Measurements from ENCODE around the gene TMEM150C.

DNA sequence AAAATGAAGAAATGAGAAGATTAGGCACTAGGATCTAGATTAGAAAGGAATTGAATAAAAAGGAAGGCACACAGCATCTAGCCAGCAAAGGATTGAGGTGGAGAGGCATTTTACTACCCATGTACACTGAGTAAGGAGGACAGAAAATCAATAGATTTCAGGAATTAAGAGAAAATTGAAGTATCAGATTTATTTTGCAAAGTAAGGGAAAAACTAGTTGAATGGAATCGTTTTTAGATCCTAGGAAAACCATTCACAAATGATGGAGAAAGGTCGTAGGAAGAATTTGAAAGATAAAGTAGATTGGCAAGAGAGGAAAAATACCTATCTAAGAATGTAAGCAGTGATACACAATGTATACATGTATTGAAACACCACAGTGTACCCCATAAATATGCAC lies 100.1 kb downstream of the TMEM150C start:
- TF ChIP-seq, protein P1, sequence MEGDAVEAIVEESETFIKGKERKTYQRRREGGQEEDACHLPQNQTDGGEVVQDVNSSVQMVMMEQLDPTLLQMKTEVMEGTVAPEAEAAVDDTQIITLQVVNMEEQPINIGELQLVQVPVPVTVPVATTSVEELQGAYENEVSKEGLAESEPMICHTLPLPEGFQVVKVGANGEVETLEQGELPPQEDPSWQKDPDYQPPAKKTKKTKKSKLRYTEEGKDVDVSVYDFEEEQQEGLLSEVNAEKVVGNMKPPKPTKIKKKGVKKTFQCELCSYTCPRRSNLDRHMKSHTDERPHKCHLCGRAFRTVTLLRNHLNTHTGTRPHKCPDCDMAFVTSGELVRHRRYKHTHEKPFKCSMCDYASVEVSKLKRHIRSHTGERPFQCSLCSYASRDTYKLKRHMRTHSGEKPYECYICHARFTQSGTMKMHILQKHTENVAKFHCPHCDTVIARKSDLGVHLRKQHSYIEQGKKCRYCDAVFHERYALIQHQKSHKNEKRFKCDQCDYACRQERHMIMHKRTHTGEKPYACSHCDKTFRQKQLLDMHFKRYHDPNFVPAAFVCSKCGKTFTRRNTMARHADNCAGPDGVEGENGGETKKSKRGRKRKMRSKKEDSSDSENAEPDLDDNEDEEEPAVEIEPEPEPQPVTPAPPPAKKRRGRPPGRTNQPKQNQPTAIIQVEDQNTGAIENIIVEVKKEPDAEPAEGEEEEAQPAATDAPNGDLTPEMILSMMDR (IDR thresholded peaks at IDR 0.05), result no peak
- no peak for TF ChIP-seq POLR2A (IDR thresholded peaks at IDR 0.05)
